ENCODE measurements around the gene MOB3A.

MOB3A gene
- 80.9 to 129 (median 96.1) reads per million in 3 donors for total RNA-seq

- peak within 1 kb of the TSS; percentile 86 for H3K4me3 ChIP-seq (ENCODE audit: insufficient read depth, low read depth, low read length, poor library complexity, severe bottlenecking)
- peak within 1 kb of the TSS; percentile 91 for H3K27ac ChIP-seq (ENCODE audit: insufficient read depth, low read length, poor library complexity, severe bottlenecking)
- H3K4me1 ChIP-seq (ENCODE audit: control insufficient read depth, insufficient read depth, low read length, poor library complexity, severe bottlenecking): peaks cover 32% of the 10 kb centered on the region
- H3K9me3 ChIP-seq (ENCODE audit: control insufficient read depth, low read length): no peaks in the 10 kb centered on the region
- H3K27me3 ChIP-seq (replicated peaks; ENCODE audit: control insufficient read depth, insufficient read depth, low read length, poor library complexity, severe bottlenecking): no peaks in the 10 kb centered on the region
- H3K36me3 ChIP-seq (ENCODE audit: control insufficient read depth, insufficient read depth, low read length): peaks cover 19% of the 10 kb centered on the region
- no peak for DNase-seq
These were observed at the start of gene MOB3A for GRCh38 chr19:2096034-2096479. Gene MOB3A, minus strand, starts transcription at chr19:2096326. Its CDS starts 17,766 bp downstream, at chr19:2078560.

DNA sequence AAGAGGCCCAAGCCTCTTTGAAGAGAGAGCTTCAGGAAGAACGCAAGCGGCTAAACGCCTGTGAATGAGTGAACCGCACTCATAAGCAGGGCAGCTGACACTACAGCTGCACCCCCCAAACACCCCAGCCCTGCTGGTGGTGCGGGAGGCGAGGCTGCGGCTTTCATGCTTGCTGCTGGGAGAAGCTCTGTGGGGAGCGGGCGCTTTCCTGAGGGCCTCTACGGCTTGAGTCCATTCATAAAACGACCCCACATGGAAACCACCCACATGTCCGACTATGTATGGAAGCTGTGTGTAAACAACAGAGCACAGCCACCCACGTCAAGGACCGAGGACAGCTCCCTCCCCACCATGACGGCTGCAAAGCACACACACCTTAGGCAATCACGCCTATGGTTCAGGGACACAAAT, 49.7 kb upstream of the MOB3A start:
- DNase-seq: no peak
- peaks cover 35% of the 10 kb centered on the region for H3K4me1 ChIP-seq (ENCODE audit: control insufficient read depth, insufficient read depth, low read length, poor library complexity, severe bottlenecking)
- H3K27me3 ChIP-seq (replicated peaks; ENCODE audit: control insufficient read depth, insufficient read depth, low read length, poor library complexity, severe bottlenecking): no peaks in the 10 kb centered on the region
- H3K36me3 ChIP-seq (ENCODE audit: control insufficient read depth, insufficient read depth, low read length): no peaks in the 10 kb centered on the region
- no peaks in the 10 kb centered on the region for H3K9me3 ChIP-seq (ENCODE audit: control insufficient read depth, low read length)
- no peak overlapping the region for H3K27ac ChIP-seq (ENCODE audit: insufficient read depth, low read length, poor library complexity, severe bottlenecking)
- no peak overlapping the region for H3K4me3 ChIP-seq (ENCODE audit: insufficient read depth, low read depth, low read length, poor library complexity, severe bottlenecking)

DNA sequence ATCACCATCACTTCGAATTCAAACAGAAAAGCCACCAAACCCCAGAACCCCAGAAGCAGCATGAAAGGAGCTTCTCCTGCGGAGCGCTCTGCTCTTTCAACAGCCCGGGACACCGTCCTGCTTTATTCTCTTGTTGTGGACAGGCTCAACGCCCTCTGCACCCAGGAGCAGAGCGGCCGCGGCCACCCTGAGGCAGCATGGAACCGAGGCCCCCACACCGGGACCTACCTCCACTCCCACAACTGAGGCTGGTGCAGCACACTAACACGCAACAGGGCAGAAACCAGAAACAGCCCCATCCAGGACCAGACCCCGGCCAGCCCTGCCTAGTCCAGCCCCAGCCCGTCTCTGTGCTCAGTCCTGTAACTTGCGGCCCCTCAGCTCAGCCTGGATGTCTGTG, 48.1 kb upstream of the MOB3A start:
- no peak overlapping the region for H3K4me3 ChIP-seq (ENCODE audit: insufficient read depth, low read depth, low read length, poor library complexity, severe bottlenecking)

DNA sequence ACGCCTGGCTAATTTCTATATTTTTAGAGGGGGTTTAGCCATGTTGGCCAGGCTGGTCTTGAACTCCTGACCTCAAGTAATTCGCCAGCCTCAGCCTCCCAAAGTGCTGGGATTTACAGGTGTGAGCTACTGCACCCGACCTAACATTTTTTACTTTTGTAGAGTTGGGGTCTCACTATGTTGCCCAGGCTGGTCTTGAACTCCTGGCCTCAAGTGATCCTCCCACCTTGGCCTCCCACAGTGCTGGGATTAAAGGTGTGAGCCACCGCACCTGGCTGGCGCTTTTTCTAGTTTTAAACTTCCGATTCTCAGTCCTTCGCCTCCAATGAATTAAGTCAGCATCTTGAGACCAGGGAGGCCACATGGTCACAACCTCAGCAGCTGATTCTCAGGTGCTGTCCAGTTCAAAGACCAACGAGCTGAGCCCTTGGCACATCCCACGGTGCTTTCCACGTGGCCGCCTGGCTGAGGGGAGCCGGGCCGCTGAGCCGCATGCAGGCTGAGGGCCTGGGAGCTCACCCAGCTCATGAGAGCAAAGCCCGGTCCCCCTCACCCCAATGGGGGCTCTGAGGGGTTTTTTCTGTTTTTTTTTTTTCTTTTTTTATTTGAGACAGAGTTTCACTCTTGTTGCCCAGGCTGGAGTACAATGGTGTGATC, 46.2 kb upstream of the MOB3A start:
- H3K27me3 ChIP-seq (replicated peaks; ENCODE audit: control insufficient read depth, insufficient read depth, low read length, poor library complexity, severe bottlenecking): no peaks in the 10 kb centered on the region
- no peak overlapping the region for H3K27ac ChIP-seq (ENCODE audit: insufficient read depth, low read length, poor library complexity, severe bottlenecking)
- DNase-seq: no peak
- H3K9me3 ChIP-seq (ENCODE audit: control insufficient read depth, low read length): no peaks in the 10 kb centered on the region
- H3K36me3 ChIP-seq (ENCODE audit: control insufficient read depth, insufficient read depth, low read length): peaks cover 20% of the 10 kb centered on the region
- H3K4me3 ChIP-seq (ENCODE audit: insufficient read depth, low read depth, low read length, poor library complexity, severe bottlenecking): no peak overlapping the region
- peaks cover 8% of the 10 kb centered on the region for H3K4me1 ChIP-seq (ENCODE audit: control insufficient read depth, insufficient read depth, low read length, poor library complexity, severe bottlenecking)

More for the DNA sequence above, 48.1 kb upstream of the MOB3A start:
- DNase-seq: no peak
- Histone ChIP-seq H3K27ac (ENCODE audit: insufficient read depth, low read length, poor library complexity, severe bottlenecking) (no peak overlapping the region), H3K4me1 (ENCODE audit: control insufficient read depth, insufficient read depth, low read length, poor library complexity, severe bottlenecking) (peaks cover 18% of the 10 kb centered on the region), H3K27me3 (replicated peaks; ENCODE audit: control insufficient read depth, insufficient read depth, low read length, poor library complexity, severe bottlenecking) (no peaks in the 10 kb centered on the region), H3K9me3 (ENCODE audit: control insufficient read depth, low read length) (no peaks in the 10 kb centered on the region), H3K36me3 (ENCODE audit: control insufficient read depth, insufficient read depth, low read length) (peaks cover 5% of the 10 kb centered on the region)

DNA sequence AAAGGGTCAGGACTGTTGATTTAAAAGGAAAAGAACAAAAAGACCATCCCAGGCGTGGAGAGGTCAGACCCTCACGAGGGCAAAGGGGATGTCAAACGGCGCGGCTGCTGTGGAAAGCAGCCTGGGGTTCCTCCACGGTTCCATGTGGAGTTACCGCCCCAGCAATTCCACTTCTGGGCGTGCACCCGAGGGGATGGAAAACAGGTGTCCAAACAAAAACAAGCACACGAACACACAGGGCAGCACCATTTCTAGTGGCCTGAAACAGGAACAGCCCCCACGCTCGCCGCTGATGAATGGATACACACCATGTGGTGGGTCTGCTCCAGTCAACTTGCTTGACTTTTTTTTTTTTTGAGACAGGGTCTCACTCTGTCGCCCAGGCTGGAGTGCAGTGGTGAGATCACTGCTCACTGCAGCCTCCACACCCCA, 44.0 kb upstream of the MOB3A start:
- Histone ChIP-seq H3K9me3 (ENCODE audit: control insufficient read depth, low read length) (no peaks in the 10 kb centered on the region), H3K4me1 (ENCODE audit: control insufficient read depth, insufficient read depth, low read length, poor library complexity, severe bottlenecking) (peaks cover 2% of the 10 kb centered on the region), H3K27ac (ENCODE audit: insufficient read depth, low read length, poor library complexity, severe bottlenecking) (no peak overlapping the region), H3K36me3 (ENCODE audit: control insufficient read depth, insufficient read depth, low read length) (peaks cover 36% of the 10 kb centered on the region), H3K4me3 (ENCODE audit: insufficient read depth, low read depth, low read length, poor library complexity, severe bottlenecking) (no peak overlapping the region), H3K27me3 (replicated peaks; ENCODE audit: control insufficient read depth, insufficient read depth, low read length, poor library complexity, severe bottlenecking) (no peaks in the 10 kb centered on the region)
- no peak for DNase-seq

- Histone ChIP-seq H3K27ac (ENCODE audit: insufficient read depth, low read length, poor library complexity, severe bottlenecking) (no peak overlapping the region), H3K9me3 (ENCODE audit: control insufficient read depth, low read length) (no peaks in the 10 kb centered on the region), H3K36me3 (ENCODE audit: control insufficient read depth, insufficient read depth, low read length) (peaks cover 36% of the 10 kb centered on the region), H3K27me3 (replicated peaks; ENCODE audit: control insufficient read depth, insufficient read depth, low read length, poor library complexity, severe bottlenecking) (no peaks in the 10 kb centered on the region), H3K4me1 (ENCODE audit: control insufficient read depth, insufficient read depth, low read length, poor library complexity, severe bottlenecking) (no peaks in the 10 kb centered on the region), H3K4me3 (ENCODE audit: insufficient read depth, low read depth, low read length, poor library complexity, severe bottlenecking) (no peak overlapping the region)
- no peak for DNase-seq
These were observed 43.4 kb upstream of the MOB3A start for GRCh38 chr19:2139385-2140137.

DNA sequence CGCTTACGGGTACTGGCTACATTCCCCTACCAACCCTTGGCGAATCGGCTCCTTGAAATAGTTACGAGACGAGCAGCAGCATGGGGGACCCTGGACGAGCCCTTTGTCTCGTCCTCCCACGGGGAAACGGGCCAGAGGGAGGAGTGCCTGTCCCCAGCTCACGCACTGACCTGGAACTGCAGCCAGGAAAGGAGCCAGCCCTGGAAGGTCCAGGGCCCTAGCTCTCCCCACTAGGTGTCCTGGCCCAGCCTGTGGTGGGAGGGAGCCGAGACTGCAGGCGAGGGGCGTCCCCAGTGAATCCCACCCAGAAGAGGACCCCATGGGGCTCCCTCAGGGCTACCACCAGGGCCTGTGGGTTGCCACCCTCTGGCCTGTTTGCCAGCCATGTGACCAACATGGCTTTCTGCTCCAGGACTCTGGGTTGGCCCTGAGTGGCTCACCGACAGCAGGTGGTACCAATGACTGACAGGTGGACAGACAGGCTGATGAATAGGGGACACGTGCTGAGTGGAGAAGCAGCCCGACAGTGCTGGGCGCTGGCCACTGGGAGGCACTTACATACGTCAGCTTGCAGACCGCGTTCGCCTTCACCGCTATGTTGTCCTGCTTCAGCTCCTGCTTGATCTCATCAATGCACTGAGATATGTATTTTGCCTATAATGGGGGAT, 42.1 kb upstream of the MOB3A start:
- Histone ChIP-seq H3K4me3 (ENCODE audit: insufficient read depth, low read depth, low read length, poor library complexity, severe bottlenecking) (no peak overlapping the region), H3K9me3 (ENCODE audit: control insufficient read depth, low read length) (no peaks in the 10 kb centered on the region), H3K4me1 (ENCODE audit: control insufficient read depth, insufficient read depth, low read length, poor library complexity, severe bottlenecking) (no peaks in the 10 kb centered on the region), H3K27me3 (replicated peaks; ENCODE audit: control insufficient read depth, insufficient read depth, low read length, poor library complexity, severe bottlenecking) (no peaks in the 10 kb centered on the region), H3K36me3 (ENCODE audit: control insufficient read depth, insufficient read depth, low read length) (peaks cover 37% of the 10 kb centered on the region), H3K27ac (ENCODE audit: insufficient read depth, low read length, poor library complexity, severe bottlenecking) (no peak overlapping the region)
- DNase-seq: no peak

DNA sequence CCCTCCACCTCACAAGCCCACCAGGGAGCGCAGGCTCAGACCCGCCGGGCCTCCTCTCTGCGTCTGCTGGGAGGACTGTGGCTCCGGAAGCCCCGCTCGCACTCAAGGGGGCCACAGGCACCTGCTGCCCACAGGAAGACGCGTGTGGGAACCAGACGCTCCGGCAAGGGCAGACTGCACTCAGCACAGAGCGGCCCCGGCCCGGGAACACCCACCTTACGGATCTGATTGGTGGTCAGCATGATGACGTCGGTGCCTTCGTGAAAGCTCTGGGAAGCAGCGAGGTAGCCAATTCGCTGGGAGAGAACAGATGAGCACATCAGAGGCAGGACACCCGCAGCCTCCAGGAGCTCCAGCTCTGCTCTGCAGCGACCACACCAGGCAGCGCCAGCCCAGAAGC, 40.7 kb upstream of the MOB3A start:
- DNase-seq: no peak
- no peak overlapping the region for H3K4me3 ChIP-seq (ENCODE audit: insufficient read depth, low read depth, low read length, poor library complexity, severe bottlenecking)
- H3K9me3 ChIP-seq (ENCODE audit: control insufficient read depth, low read length): no peaks in the 10 kb centered on the region
- no peaks in the 10 kb centered on the region for H3K27me3 ChIP-seq (replicated peaks; ENCODE audit: control insufficient read depth, insufficient read depth, low read length, poor library complexity, severe bottlenecking)
- H3K36me3 ChIP-seq (ENCODE audit: control insufficient read depth, insufficient read depth, low read length): peaks cover 51% of the 10 kb centered on the region
- H3K27ac ChIP-seq (ENCODE audit: insufficient read depth, low read length, poor library complexity, severe bottlenecking): no peak overlapping the region
- H3K4me1 ChIP-seq (ENCODE audit: control insufficient read depth, insufficient read depth, low read length, poor library complexity, severe bottlenecking): no peaks in the 10 kb centered on the region

GRCh38 chr19:2135474-2136402, 39.6 kb upstream of the MOB3A start:
- Histone ChIP-seq H3K36me3 (ENCODE audit: control insufficient read depth, insufficient read depth, low read length) (peaks cover 57% of the 10 kb centered on the region), H3K4me1 (ENCODE audit: control insufficient read depth, insufficient read depth, low read length, poor library complexity, severe bottlenecking) (no peaks in the 10 kb centered on the region), H3K9me3 (ENCODE audit: control insufficient read depth, low read length) (no peaks in the 10 kb centered on the region), H3K4me3 (ENCODE audit: insufficient read depth, low read depth, low read length, poor library complexity, severe bottlenecking) (no peak overlapping the region), H3K27me3 (replicated peaks; ENCODE audit: control insufficient read depth, insufficient read depth, low read length, poor library complexity, severe bottlenecking) (no peaks in the 10 kb centered on the region), H3K27ac (ENCODE audit: insufficient read depth, low read length, poor library complexity, severe bottlenecking) (no peak overlapping the region)
- no peak for DNase-seq
